Endothelial cell of umbilical vein (primary cell): ENCODE data around the gene OOEP. TPM values are rescaled to one million over a fixed set of nuclear protein-coding genes. Genes with fewer than 3 reads are reported as not detected.

Experiments
- BruUV-seq: library from RNA; stranded (reverse); fragments of 400-500 nt; replicated peaks from 2 replicates; lab custom pipeline; 2021; lab: Mats Ljungman, UMichigan
- CTCF ChIA-PET: fragments of 300-600, 350-600 bp; sonication (Branson Sonifier 250); formaldehyde crosslinking; loops from one replicate; lab custom pipeline; 2021; ENCODE audit warnings: antibody characterized with exemption, inconsistent platforms; lab: Charles Lee
- POLR2A ChIA-PET: fragments of 300-600, 350-600 bp; sonication (Branson Sonifier 250); formaldehyde crosslinking; loops from one replicate; lab custom pipeline; 2021; ENCODE audit warnings: antibody characterized with exemption, inconsistent platforms; lab: Charles Lee
- DNase-seq: peaks from one replicate; pipeline ENCODE4 v3.0.0-alpha.2; 2011; ENCODE audit warnings: low read depth, low spot score
- FAIRE-seq: peaks from 2 replicates; lab custom pipeline; 2011; peaks lifted over from hg19 to GRCh38; lab: Jason Lieb, UNC
- H2AFZ ChIP-seq: 2 replicates; pipeline ENCODE4 v1.6.0; 2012; ENCODE audit warnings: low read depth, low read length, control low read depth, inconsistent platforms
- H3K27ac ChIP-seq: 2 replicates; pipeline ENCODE4 v1.5.1; 2011; ENCODE audit warnings: low read depth, mild to moderate bottlenecking, control low read depth, low read length, moderate library complexity; ENCODE audit not compliant: insufficient read depth
- H3K27me3 ChIP-seq, 2 experiments: 2 replicates each; pipeline versions ENCODE4 v1.6.0 to v1.6.1; 2011; ENCODE audit warnings: low read length in 2 of 2, mixed read lengths in 1 of 2; ENCODE audit not compliant: control insufficient read depth in 2 of 2, insufficient read depth in 2 of 2
- H3K36me3 ChIP-seq, 2 experiments: 2 replicates in 1 of 2; 3 replicates in 1 of 2; pipeline ENCODE4 v1.5.1; 2011; ENCODE audit warnings: low read length in 2 of 2, mild to moderate bottlenecking in 1 of 2, moderate library complexity in 1 of 2; ENCODE audit not compliant: control insufficient read depth in 2 of 2, insufficient read depth in 2 of 2; ENCODE audit errors: extremely low read depth in 1 of 2
- H3K4me1 ChIP-seq: 3 replicates; pipeline ENCODE4 v1.5.1; 2011; ENCODE audit warnings: mild to moderate bottlenecking, low read length; ENCODE audit not compliant: control insufficient read depth, insufficient read depth; ENCODE audit errors: extremely low read depth
- H3K4me2 ChIP-seq: 2 replicates; pipeline ENCODE4 v1.6.1; 2011; ENCODE audit warnings: low read length, control low read depth, mixed read lengths; ENCODE audit not compliant: insufficient read depth
- H3K4me3 ChIP-seq, 3 experiments: fragments of 200-600 bp in 1 of 3; sonication (generic), shearing (Covaris generic) in 1 of 3; replicated peaks in 1 of 3; 2 replicates each; pipeline ENCODE4 v1.5.1; 2011 to 2016; ENCODE audit warnings: control low read depth in 3 of 3, low read length in 3 of 3, mild to moderate bottlenecking in 2 of 3, inconsistent platforms in 1 of 3, low read depth in 1 of 3, moderate library complexity in 1 of 3; ENCODE audit not compliant: insufficient read depth in 1 of 3
- H3K79me2 ChIP-seq: 2 replicates; pipeline ENCODE4 v1.6.0; 2012; ENCODE audit warnings: low read length, inconsistent platforms; ENCODE audit not compliant: control insufficient read depth, insufficient read depth
- H3K9ac ChIP-seq: replicated peaks from 2 replicates; pipeline ENCODE3; 2011; ENCODE audit warnings: low read length, control low read depth; ENCODE audit not compliant: insufficient read depth; ENCODE audit errors: extremely low read depth
- H3K9me1 ChIP-seq: replicated peaks from 3 replicates; pipeline ENCODE4 v1.6.0; 2011; ENCODE audit warnings: mild to moderate bottlenecking, low read length; ENCODE audit not compliant: control insufficient read depth, insufficient read depth; ENCODE audit errors: extremely low read depth
- H3K9me3 ChIP-seq: replicated peaks from 2 replicates; pipeline ENCODE4 v1.5.1; 2012; ENCODE audit warnings: low read length, inconsistent platforms; ENCODE audit not compliant: control insufficient read depth, insufficient read depth
- H4K20me1 ChIP-seq: replicated peaks from 2 replicates; pipeline ENCODE3; 2011; ENCODE audit warnings: mild to moderate bottlenecking, low read length; ENCODE audit not compliant: control insufficient read depth, insufficient read depth; ENCODE audit errors: extremely low read depth
- EZH2 ChIP-seq: IDR thresholded peaks from 2 replicates; pipeline ENCODE4 v1.6.1; 2012; ENCODE audit warnings: borderline replicate concordance, low read depth, mild to moderate bottlenecking, moderate library complexity, low read length, inconsistent platforms; ENCODE audit not compliant: severe bottlenecking
- FOS ChIP-seq: IDR thresholded peaks from 2 replicates; pipeline ENCODE4 v1.6.1; 2011; ENCODE audit warnings: mild to moderate bottlenecking, low read length, moderate library complexity, borderline replicate concordance; ENCODE audit not compliant: insufficient read depth
- GATA2 ChIP-seq: IDR thresholded peaks from 2 replicates; pipeline ENCODE4 v1.7.0; 2011; ENCODE audit warnings: low read depth, mild to moderate bottlenecking, moderate library complexity, mixed read lengths, low read length; ENCODE audit not compliant: insufficient read length, insufficient read depth
- JUN ChIP-seq: IDR thresholded peaks from 2 replicates; pipeline ENCODE4 v1.6.1; 2011; ENCODE audit warnings: borderline replicate concordance, low read depth; ENCODE audit not compliant: insufficient read length, insufficient read depth
- MYC ChIP-seq: IDR thresholded peaks from one replicate; pipeline ENCODE4 v1.6.1; 2011; ENCODE audit warnings: mild to moderate bottlenecking, low read depth, low read length
- POLR2A ChIP-seq: IDR thresholded peaks from 2 replicates; pipeline ENCODE4 v1.6.1; 2012; ENCODE audit warnings: low read depth, mild to moderate bottlenecking, control low read depth, low read length
- POLR2AphosphoS5 ChIP-seq: IDR thresholded peaks from 2 replicates; pipeline ENCODE4 v1.6.1; 2012; ENCODE audit warnings: low read depth, mild to moderate bottlenecking, control low read depth, low read length, moderate library complexity; ENCODE audit not compliant: insufficient read depth
- dilution Hi-C: fragments of 300-500 bp; cut with MboI; formaldehyde crosslinking; loops from one replicate; pipeline ENCODE4 v1.15.0; 2019; ENCODE audit warnings: low sequenced_read_pairs; ENCODE audit not compliant: extremely low pct_ligation_motif_present
- intact Hi-C: fragments of 100-400 bp; cut with micrococcal nuclease; formaldehyde crosslinking; loops from one replicate; pipeline ENCODE4 v1.10.0; 2022
- polyA plus RNA-seq, 4 experiments: library from polyadenylated mRNA; depleted of rRNA in 3 of 4; stranded (reverse) in 3 of 4; unstranded in 1 of 4; fragments of >200 nt; gene quantifications; 2 replicates each; pipeline versions ENCODE4 v1.2.1 to v1.2.3, GENCODE V29; 2011 to 2012; ENCODE audit warnings: missing spikeins in 1 of 4
- total RNA-seq: library from RNA; stranded (reverse); gene quantifications from 2 replicates; pipeline ENCODE4 v1.2.3, GENCODE V29; 2021
- TF ChIP-seq, protein P1 (sequence below): IDR thresholded peaks from 2 replicates; pipeline ENCODE4 v1.6.1; 2011; ENCODE audit not compliant: insufficient read depth, insufficient read length
- TF ChIP-seq, protein P2 (sequence below), 2 donors: IDR thresholded peaks; 1 replicate in 1 of 2; 2 replicates in 1 of 2; pipeline ENCODE4 v1.5.1; 2011; ENCODE audit warnings: low read length in 2 of 2, mild to moderate bottlenecking in 2 of 2, moderate library complexity in 2 of 2, control low read depth in 1 of 2, inconsistent platforms in 1 of 2, low read depth in 1 of 2; ENCODE audit not compliant: insufficient read depth in 1 of 2; ENCODE audit errors: extremely low read depth in 1 of 2

OOEP gene
- total and polyA plus RNA-seq, 2 donors (not counting 3 experiments of a cell fraction or from before 2014, with no cell fraction given): 0.19 TPM; not detected in 1

GRCh38 chr6:73342174-73342573, 27.5 kb downstream of the OOEP start:
- H3K9me1 ChIP-seq: no peaks in the 10 kb centered on the region
- H3K27ac ChIP-seq: no peak overlapping the region
- H3K4me3 ChIP-seq: no peak overlapping the region
- no peaks in the 10 kb centered on the region for H3K9me3 ChIP-seq
- H3K4me2 ChIP-seq: no peak overlapping the region
- dilution Hi-C loops (no loop called here), intact Hi-C loops (no loop called here)
- H3K36me3 ChIP-seq: no peaks in the 10 kb centered on the region
- no peak overlapping the region for H2AFZ ChIP-seq
- H3K79me2 ChIP-seq: no peaks in the 10 kb centered on the region
- no peak for DNase-seq
- POLR2A ChIA-PET: no interaction called here
- CTCF ChIA-PET: interaction anchor here (1.6 kb wide), 1 partner anchor 15 kb away, joined by 6 read pairs; no protein-coding TSS in a partner anchor
- H3K4me1 ChIP-seq: no peaks in the 10 kb centered on the region
- no peak for TF ChIP-seq MYC
- no peak for TF ChIP-seq JUN
- TF ChIP-seq EZH2: no peak
- TF ChIP-seq, protein P1, sequence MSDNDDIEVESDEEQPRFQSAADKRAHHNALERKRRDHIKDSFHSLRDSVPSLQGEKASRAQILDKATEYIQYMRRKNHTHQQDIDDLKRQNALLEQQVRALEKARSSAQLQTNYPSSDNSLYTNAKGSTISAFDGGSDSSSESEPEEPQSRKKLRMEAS: no peak
- no peak for TF ChIP-seq POLR2A
- TF ChIP-seq POLR2AphosphoS5: no peak
- TF ChIP-seq, protein P2, sequence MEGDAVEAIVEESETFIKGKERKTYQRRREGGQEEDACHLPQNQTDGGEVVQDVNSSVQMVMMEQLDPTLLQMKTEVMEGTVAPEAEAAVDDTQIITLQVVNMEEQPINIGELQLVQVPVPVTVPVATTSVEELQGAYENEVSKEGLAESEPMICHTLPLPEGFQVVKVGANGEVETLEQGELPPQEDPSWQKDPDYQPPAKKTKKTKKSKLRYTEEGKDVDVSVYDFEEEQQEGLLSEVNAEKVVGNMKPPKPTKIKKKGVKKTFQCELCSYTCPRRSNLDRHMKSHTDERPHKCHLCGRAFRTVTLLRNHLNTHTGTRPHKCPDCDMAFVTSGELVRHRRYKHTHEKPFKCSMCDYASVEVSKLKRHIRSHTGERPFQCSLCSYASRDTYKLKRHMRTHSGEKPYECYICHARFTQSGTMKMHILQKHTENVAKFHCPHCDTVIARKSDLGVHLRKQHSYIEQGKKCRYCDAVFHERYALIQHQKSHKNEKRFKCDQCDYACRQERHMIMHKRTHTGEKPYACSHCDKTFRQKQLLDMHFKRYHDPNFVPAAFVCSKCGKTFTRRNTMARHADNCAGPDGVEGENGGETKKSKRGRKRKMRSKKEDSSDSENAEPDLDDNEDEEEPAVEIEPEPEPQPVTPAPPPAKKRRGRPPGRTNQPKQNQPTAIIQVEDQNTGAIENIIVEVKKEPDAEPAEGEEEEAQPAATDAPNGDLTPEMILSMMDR (IDR thresholded peaks at IDR 0.05; ENCODE audit: extremely low read depth in 1 of 2, insufficient read depth in 1 of 2, low read depth in 1 of 2, low read length in 2 of 2): no peak
- TF ChIP-seq GATA2: no peak
- no peak for TF ChIP-seq FOS
- H3K27me3 ChIP-seq: peaks cover 1 to 2% of the 10 kb centered on the region in 2 experiments
- no peak overlapping the region for H3K9ac ChIP-seq
- H4K20me1 ChIP-seq: no peaks in the 10 kb centered on the region
- FAIRE-seq: no peak
- no TSS peak for BruUV-seq
